ENCODE measurements around the gene PARD6A.

Gene PARD6A

DNA sequence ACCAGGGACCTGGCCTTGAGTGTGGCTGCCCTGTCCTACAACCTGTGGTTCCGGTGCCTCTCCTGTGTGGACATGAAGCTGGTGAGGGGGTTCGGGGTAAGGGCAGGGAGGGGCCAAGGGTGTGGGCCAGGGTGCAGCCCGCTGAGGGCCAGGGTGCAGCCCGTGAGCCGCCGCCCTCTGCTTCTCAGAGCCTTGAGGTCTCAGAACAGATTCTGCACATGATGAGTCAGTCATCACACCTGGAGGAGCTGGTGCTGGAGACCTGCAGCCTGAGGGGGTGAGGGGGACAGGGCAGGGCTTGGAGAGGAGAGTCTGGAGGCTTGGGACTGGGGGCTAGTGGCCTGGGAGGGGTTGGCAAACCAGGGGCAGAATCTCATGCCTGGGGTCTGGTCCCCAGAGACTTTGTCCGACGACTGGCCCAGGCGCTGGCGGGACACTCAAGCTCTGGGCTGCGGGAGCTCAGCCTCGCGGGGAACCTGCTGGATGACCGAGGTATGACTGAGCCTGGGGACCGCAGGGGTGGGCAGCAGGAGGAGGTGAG is 13.6 kb upstream of the PARD6A start:
- no peak overlapping the region for H3K4me3 ChIP-seq (ENCODE audit: low read depth in 1 of 5, low read length in 5 of 5)
- H3K9ac ChIP-seq (ENCODE audit: low read length in 5 of 5), result no peak overlapping the region
- H3K27me3 ChIP-seq (ENCODE audit: control insufficient read depth in 5 of 5, insufficient read depth in 4 of 5, low read length in 5 of 5), result peaks cover 36 to 60% (median 52%) of the 10 kb centered on the region in 5 donors
- no peak overlapping the region for H3K27ac ChIP-seq (ENCODE audit: low read depth, low read length)
- peaks cover 4 to 32% (median 18%) of the 10 kb centered on the region in 5 donors for H3K4me1 ChIP-seq (ENCODE audit: control insufficient read depth in 5 of 5, insufficient read depth in 5 of 5, low read length in 5 of 5)
- H3K9me3 ChIP-seq (ENCODE audit: control insufficient read depth in 5 of 5, low read length in 5 of 5), result no peaks in the 10 kb centered on the region
- H3K36me3 ChIP-seq (ENCODE audit: control insufficient read depth in 5 of 5, insufficient read depth in 5 of 5, low read length in 5 of 5), result no peaks in the 10 kb centered on the region

DNA sequence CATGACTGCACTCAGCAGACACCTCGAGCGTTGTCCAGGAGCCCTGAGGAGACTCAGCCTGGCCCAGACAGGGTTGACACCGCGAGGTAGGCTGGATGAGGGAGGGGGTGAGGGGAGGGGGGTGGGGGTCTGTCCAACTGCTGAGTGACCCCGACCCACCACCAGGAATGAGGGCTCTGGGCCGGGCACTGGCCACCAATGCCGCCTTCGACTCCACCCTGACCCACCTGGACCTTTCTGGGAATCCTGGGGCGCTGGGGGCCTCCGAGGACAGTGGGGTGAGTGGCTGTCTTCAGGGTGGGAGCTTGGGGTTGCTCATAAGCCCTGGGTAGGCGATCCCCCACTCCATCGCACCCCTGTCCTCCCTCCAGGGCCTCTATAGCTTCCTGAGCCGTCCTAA is 13.1 kb upstream of the PARD6A start:
- peaks cover 37 to 64% (median 56%) of the 10 kb centered on the region in 5 donors for H3K27me3 ChIP-seq (ENCODE audit: control insufficient read depth in 5 of 5, insufficient read depth in 4 of 5, low read length in 5 of 5)

DNA sequence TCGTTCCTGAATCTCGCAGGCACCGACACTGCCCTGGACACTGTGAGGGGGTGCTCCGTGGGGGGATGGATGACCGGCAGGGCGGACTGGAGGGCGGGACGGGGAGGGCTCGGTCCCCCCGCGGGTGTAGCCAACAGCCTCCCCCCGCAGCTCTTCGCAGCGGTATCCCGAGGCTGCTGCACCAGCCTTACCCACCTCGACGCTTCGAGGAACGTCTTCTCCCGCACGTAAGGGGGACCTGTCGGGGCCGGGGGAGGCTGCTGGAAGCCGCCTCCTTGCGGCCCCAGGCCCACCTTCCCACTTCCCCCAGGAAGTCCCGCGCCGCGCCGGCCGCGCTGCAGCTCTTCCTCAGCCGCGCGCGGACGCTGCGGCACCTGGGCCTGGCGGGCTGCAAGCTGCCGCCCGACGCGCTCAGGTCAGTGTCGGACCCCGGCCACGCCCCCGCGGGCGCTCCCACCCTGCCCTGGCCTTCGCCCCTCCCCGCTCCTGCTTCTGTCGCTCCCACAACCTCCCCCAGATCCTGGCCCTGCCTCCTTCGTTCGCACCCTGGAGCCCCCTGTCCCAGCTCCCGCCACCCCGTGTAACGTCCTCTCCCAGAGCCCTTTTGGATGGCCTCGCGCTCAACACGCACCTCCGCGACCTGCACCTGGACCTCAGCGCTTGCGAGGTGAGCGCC is 12.5 kb upstream of the PARD6A start:
- H3K4me1 ChIP-seq (ENCODE audit: control insufficient read depth in 5 of 5, insufficient read depth in 5 of 5, low read length in 5 of 5), result peaks cover 4 to 30% (median 20%) of the 10 kb centered on the region in 5 donors
- no peak overlapping the region for H3K27ac ChIP-seq (ENCODE audit: low read depth, low read length)
- H3K9ac ChIP-seq (ENCODE audit: low read length in 5 of 5), result no peak overlapping the region
- peaks cover 37 to 64% (median 58%) of the 10 kb centered on the region in 5 donors for H3K27me3 ChIP-seq (ENCODE audit: control insufficient read depth in 5 of 5, insufficient read depth in 4 of 5, low read length in 5 of 5)
- no peaks in the 10 kb centered on the region for H3K9me3 ChIP-seq (ENCODE audit: control insufficient read depth in 5 of 5, low read length in 5 of 5)
- no peaks in the 10 kb centered on the region for H3K36me3 ChIP-seq (ENCODE audit: control insufficient read depth in 5 of 5, insufficient read depth in 5 of 5, low read length in 5 of 5)
- no peak overlapping the region for H3K4me3 ChIP-seq (ENCODE audit: low read depth in 1 of 5, low read length in 5 of 5)

More for the DNA sequence above, 13.1 kb upstream of the PARD6A start:
- no peaks in the 10 kb centered on the region for H3K36me3 ChIP-seq (ENCODE audit: control insufficient read depth in 5 of 5, insufficient read depth in 5 of 5, low read length in 5 of 5)
- peaks cover 4 to 30% (median 18%) of the 10 kb centered on the region in 5 donors for H3K4me1 ChIP-seq (ENCODE audit: control insufficient read depth in 5 of 5, insufficient read depth in 5 of 5, low read length in 5 of 5)
- no peaks in the 10 kb centered on the region for H3K9me3 ChIP-seq (ENCODE audit: control insufficient read depth in 5 of 5, low read length in 5 of 5)
- no peak overlapping the region for H3K27ac ChIP-seq (ENCODE audit: low read depth, low read length)
- H3K4me3 ChIP-seq (ENCODE audit: low read depth in 1 of 5, low read length in 5 of 5), result no peak overlapping the region
- H3K9ac ChIP-seq (ENCODE audit: low read length in 5 of 5), result no peak overlapping the region

DNA sequence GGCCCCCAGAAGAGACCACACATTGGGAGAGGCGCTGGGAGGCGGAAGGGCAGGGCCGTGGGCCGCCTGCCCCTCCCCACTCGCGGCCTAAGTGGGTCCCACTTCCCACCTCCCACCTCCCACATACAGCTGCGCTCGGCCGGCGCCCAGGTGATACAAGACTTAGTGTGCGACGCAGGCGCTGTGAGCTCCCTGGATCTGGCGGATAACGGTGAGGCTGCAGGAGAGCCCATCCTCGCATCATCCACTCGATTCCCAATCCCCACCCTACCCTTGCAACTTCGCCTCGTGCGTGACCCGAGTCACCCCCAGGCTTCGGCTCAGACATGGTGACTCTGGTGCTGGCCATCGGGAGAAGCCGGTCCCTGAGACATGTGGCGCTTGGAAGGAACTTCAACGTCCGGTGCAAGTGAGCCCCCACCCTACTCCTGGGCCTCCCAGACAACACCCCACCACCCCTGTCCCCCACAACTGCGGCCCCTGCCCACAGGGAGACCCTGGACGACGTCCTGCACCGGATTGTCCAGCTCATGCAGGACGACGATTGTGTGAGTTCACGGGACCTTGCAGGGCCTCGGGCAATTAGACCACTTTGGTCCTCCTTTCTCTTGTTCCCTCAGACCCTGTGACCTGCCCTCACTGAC is 11.9 kb upstream of the PARD6A start:
- no peak overlapping the region for H3K27ac ChIP-seq (ENCODE audit: low read depth, low read length)
- H3K4me3 ChIP-seq (ENCODE audit: low read depth in 1 of 5, low read length in 5 of 5), result no peak overlapping the region
- no peak overlapping the region for H3K9ac ChIP-seq (ENCODE audit: low read length in 5 of 5)
- H3K27me3 ChIP-seq (ENCODE audit: control insufficient read depth in 5 of 5, insufficient read depth in 4 of 5, low read length in 5 of 5), result peaks cover 37 to 70% (median 63%) of the 10 kb centered on the region in 5 donors
- H3K4me1 ChIP-seq (ENCODE audit: control insufficient read depth in 5 of 5, insufficient read depth in 5 of 5, low read length in 5 of 5), result peaks cover 4 to 36% (median 24%) of the 10 kb centered on the region in 5 donors
- no peaks in the 10 kb centered on the region for H3K9me3 ChIP-seq (ENCODE audit: control insufficient read depth in 5 of 5, low read length in 5 of 5)
- H3K36me3 ChIP-seq (ENCODE audit: control insufficient read depth in 5 of 5, insufficient read depth in 5 of 5, low read length in 5 of 5), result no peaks in the 10 kb centered on the region

DNA sequence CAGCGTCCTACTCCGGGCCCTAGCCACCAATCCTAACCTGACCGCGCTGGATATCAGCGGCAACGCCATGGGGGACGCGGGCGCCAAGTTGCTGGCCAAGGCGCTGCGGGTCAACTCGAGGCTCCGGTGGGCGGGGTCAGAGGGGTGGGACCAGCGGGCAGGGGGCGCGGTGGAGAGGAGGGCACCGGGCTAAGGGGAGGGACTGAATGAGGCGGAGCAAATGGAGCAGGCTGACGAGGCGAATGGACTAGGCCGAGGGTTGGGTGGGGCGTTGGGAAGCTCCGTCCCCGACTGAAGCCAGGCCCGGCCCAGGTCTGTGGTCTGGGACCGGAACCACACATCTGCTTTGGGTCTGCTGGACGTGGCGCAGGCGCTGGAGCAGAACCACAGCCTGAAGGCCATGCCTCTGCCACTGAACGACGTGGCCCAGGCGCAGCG is 11.2 kb upstream of the PARD6A start:
- peaks cover 4 to 33% (median 24%) of the 10 kb centered on the region in 5 donors for H3K4me1 ChIP-seq (ENCODE audit: control insufficient read depth in 5 of 5, insufficient read depth in 5 of 5, low read length in 5 of 5)
- H3K4me3 ChIP-seq (ENCODE audit: low read depth in 1 of 5, low read length in 5 of 5), result peak overlapping the region in 2 of 5 donors; percentile 28 to 34
- H3K27ac ChIP-seq (ENCODE audit: low read depth, low read length), result no peak overlapping the region
- H3K9me3 ChIP-seq (ENCODE audit: control insufficient read depth in 5 of 5, low read length in 5 of 5), result no peaks in the 10 kb centered on the region
- H3K36me3 ChIP-seq (ENCODE audit: control insufficient read depth in 5 of 5, insufficient read depth in 5 of 5, low read length in 5 of 5), result no peaks in the 10 kb centered on the region
- no peak overlapping the region for H3K9ac ChIP-seq (ENCODE audit: low read length in 5 of 5)
- peaks cover 43 to 76% (median 69%) of the 10 kb centered on the region in 5 donors for H3K27me3 ChIP-seq (ENCODE audit: control insufficient read depth in 5 of 5, insufficient read depth in 4 of 5, low read length in 5 of 5)

DNA sequence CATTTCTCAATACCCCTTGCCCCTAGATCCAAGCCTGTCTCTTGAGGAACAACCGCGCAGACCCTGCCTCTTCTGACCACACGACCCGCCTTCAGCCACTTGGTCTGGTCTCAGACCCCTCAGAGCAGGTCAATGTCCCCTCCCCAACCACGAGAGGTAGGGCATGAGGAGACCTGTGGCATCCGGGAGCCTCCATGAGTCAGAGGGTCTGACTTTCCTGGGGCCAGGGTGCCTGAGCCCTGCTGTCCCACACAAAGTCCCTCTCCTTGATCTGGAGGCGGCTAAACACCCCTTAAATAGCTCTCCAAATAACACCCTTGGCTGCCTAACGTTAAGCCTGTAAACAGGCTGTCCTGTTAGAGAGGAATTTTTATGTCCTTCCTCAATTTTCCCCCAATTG is 10.7 kb upstream of the PARD6A start:
- Histone ChIP-seq H3K4me3 (ENCODE audit: low read depth in 1 of 5, low read length in 5 of 5) (peak overlapping the region in 2 of 5 donors; percentile 28 to 34), H3K27ac (ENCODE audit: low read depth, low read length) (no peak overlapping the region), H3K9ac (ENCODE audit: low read length in 5 of 5) (no peak overlapping the region), H3K9me3 (ENCODE audit: control insufficient read depth in 5 of 5, low read length in 5 of 5) (no peaks in the 10 kb centered on the region), H3K36me3 (ENCODE audit: control insufficient read depth in 5 of 5, insufficient read depth in 5 of 5, low read length in 5 of 5) (no peaks in the 10 kb centered on the region), H3K27me3 (ENCODE audit: control insufficient read depth in 5 of 5, insufficient read depth in 4 of 5, low read length in 5 of 5) (peaks cover 47 to 81% (median 73%) of the 10 kb centered on the region in 5 donors), H3K4me1 (ENCODE audit: control insufficient read depth in 5 of 5, insufficient read depth in 5 of 5, low read length in 5 of 5) (peaks cover 4 to 30% (median 20%) of the 10 kb centered on the region in 5 donors)

DNA sequence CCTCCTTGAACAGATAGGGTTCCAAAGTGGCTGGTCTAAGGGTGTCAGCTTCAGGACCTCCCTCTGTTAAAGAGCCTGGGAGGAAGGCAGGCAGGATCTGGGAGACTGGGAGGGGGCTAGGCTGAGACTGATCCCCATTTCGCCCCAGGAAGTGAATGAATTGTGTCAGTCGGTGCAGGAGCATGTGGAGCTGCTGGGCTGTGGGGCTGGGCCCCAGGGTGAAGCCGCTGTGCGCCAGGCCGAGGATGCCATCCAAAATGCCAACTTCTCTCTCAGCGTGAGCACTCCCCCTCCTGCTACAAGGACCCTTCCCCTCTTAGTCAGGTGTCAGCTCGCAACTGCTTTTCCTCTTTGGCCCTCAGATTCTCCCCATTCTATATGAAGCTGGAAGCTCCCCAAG is 9.7 kb upstream of the PARD6A start:
- no peaks in the 10 kb centered on the region for H3K36me3 ChIP-seq (ENCODE audit: control insufficient read depth in 5 of 5, insufficient read depth in 5 of 5, low read length in 5 of 5)
- peaks cover 39 to 79% (median 66%) of the 10 kb centered on the region in 5 donors for H3K27me3 ChIP-seq (ENCODE audit: control insufficient read depth in 5 of 5, insufficient read depth in 4 of 5, low read length in 5 of 5)
- H3K4me3 ChIP-seq (ENCODE audit: low read depth in 1 of 5, low read length in 5 of 5), result no peak overlapping the region
- H3K9ac ChIP-seq (ENCODE audit: low read length in 5 of 5), result no peak overlapping the region
- no peak overlapping the region for H3K27ac ChIP-seq (ENCODE audit: low read depth, low read length)
- no peaks in the 10 kb centered on the region for H3K9me3 ChIP-seq (ENCODE audit: control insufficient read depth in 5 of 5, low read length in 5 of 5)
- H3K4me1 ChIP-seq (ENCODE audit: control insufficient read depth in 5 of 5, insufficient read depth in 5 of 5, low read length in 5 of 5), result peaks cover 4 to 26% (median 18%) of the 10 kb centered on the region in 5 donors

DNA sequence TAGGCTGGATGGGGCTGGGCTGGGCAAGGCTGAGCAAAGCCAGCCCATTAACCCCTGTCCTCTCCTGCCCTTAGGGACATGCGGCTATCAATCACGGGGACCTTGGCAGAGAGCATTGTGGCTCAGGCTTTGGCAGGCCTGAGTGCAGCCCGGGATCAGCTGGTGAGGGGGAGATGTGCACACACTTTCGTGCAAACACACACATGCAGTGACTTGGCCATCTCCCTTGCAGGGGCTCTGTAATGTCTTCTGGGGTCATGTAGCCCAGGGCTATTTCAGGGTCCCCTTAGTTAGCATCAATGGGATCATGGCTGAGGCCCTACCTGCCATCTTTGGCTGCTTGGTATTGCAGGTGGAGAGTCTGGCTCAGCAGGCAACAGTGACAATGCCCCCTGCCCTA is 8.9 kb upstream of the PARD6A start:
- Histone ChIP-seq H3K9ac (ENCODE audit: low read length in 5 of 5) (no peak overlapping the region), H3K27ac (ENCODE audit: low read depth, low read length) (no peak overlapping the region), H3K36me3 (ENCODE audit: control insufficient read depth in 5 of 5, insufficient read depth in 5 of 5, low read length in 5 of 5) (peaks cover 0 to 4% (median under 1%) of the 10 kb centered on the region in 5 donors), H3K4me1 (ENCODE audit: control insufficient read depth in 5 of 5, insufficient read depth in 5 of 5, low read length in 5 of 5) (peaks cover 4 to 26% (median 18%) of the 10 kb centered on the region in 5 donors), H3K27me3 (ENCODE audit: control insufficient read depth in 5 of 5, insufficient read depth in 4 of 5, low read length in 5 of 5) (peaks cover 41 to 74% (median 60%) of the 10 kb centered on the region in 5 donors), H3K4me3 (ENCODE audit: low read depth in 1 of 5, low read length in 5 of 5) (no peak overlapping the region), H3K9me3 (ENCODE audit: control insufficient read depth in 5 of 5, low read length in 5 of 5) (no peaks in the 10 kb centered on the region)

DNA sequence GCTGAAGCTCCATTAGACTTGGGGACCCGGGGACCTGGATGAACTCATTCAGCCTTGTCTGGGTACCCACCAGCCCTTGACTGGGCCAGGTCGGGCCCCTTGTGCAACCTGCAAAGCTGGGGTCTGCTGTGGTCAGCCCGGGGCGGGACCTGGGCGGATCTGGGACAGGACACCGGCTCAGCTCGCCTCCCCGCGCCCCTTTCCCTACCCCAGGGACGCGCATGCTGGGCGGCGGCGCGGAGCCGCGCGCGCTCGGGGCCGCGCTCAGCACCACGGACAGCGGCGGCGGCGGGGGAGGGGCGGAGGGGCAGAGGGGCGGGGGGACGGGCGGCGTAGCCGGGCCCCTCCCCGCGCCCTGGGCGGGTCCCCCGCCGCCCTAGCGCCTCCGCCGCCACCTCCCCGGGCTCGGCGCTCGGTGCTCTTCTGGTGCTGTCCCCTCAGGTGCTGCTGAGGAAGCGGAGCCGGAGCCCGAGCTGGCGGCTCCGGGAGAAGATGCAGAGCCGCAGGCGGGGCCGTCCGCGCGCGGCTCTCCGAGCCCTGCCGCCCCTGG is 8.1 kb upstream of the PARD6A start:
- peaks cover 0 to 11% (median 7%) of the 10 kb centered on the region in 5 donors for H3K36me3 ChIP-seq (ENCODE audit: control insufficient read depth in 5 of 5, insufficient read depth in 5 of 5, low read length in 5 of 5)
- peaks cover 4 to 26% (median 18%) of the 10 kb centered on the region in 5 donors for H3K4me1 ChIP-seq (ENCODE audit: control insufficient read depth in 5 of 5, insufficient read depth in 5 of 5, low read length in 5 of 5)
- H3K4me3 ChIP-seq (ENCODE audit: low read depth in 1 of 5, low read length in 5 of 5), result no peak overlapping the region
- H3K9me3 ChIP-seq (ENCODE audit: control insufficient read depth in 5 of 5, low read length in 5 of 5), result no peaks in the 10 kb centered on the region
- no peak overlapping the region for H3K27ac ChIP-seq (ENCODE audit: low read depth, low read length)
- no peak overlapping the region for H3K9ac ChIP-seq (ENCODE audit: low read length in 5 of 5)
- H3K27me3 ChIP-seq (ENCODE audit: control insufficient read depth in 5 of 5, insufficient read depth in 4 of 5, low read length in 5 of 5), result peaks cover 41 to 68% (median 54%) of the 10 kb centered on the region in 5 donors
